ENCODE data around the gene MRPS33. TPM values are rescaled to one million over a fixed set of nuclear protein-coding genes. Genes with fewer than 3 reads are reported as not detected.

MRPS33 gene
- total RNA-seq, 1 donor from 2014 or later: 50.8 TPM

- Mint-ChIP-seq H3K4me3 (no peak overlapping the region), H3K27me3 (ENCODE audit: low read depth) (no peaks in the 10 kb centered on the region), H3K27ac (ENCODE audit: unreplicated experiment) (no peak overlapping the region), H3K36me3 (ENCODE audit: low read depth) (no peaks in the 10 kb centered on the region), H3K4me1 (no peaks in the 10 kb centered on the region), H3K9me3 (no peaks in the 10 kb centered on the region)
- TF ChIP-seq, protein P1, sequence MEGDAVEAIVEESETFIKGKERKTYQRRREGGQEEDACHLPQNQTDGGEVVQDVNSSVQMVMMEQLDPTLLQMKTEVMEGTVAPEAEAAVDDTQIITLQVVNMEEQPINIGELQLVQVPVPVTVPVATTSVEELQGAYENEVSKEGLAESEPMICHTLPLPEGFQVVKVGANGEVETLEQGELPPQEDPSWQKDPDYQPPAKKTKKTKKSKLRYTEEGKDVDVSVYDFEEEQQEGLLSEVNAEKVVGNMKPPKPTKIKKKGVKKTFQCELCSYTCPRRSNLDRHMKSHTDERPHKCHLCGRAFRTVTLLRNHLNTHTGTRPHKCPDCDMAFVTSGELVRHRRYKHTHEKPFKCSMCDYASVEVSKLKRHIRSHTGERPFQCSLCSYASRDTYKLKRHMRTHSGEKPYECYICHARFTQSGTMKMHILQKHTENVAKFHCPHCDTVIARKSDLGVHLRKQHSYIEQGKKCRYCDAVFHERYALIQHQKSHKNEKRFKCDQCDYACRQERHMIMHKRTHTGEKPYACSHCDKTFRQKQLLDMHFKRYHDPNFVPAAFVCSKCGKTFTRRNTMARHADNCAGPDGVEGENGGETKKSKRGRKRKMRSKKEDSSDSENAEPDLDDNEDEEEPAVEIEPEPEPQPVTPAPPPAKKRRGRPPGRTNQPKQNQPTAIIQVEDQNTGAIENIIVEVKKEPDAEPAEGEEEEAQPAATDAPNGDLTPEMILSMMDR (conservative IDR thresholded peaks at IDR 0.05): no peak
- no peak for DNase-seq (ENCODE audit: low read depth, low spot score)
Observed at GRCh38 chr7:140990193-140990962, 24.4 kb downstream of the MRPS33 start.

- Mint-ChIP-seq H3K36me3 (ENCODE audit: low read depth) (no peaks in the 10 kb centered on the region), H3K9me3 (no peaks in the 10 kb centered on the region), H3K4me3 (no peak overlapping the region), H3K27ac (ENCODE audit: unreplicated experiment) (no peak overlapping the region), H3K4me1 (no peaks in the 10 kb centered on the region), H3K27me3 (ENCODE audit: low read depth) (no peaks in the 10 kb centered on the region)
- DNase-seq (ENCODE audit: low read depth, low spot score): no peak
- TF ChIP-seq, protein P1 (conservative IDR thresholded peaks at IDR 0.05): no peak
Observed at GRCh38 chr7:140989068-140989467, 25.7 kb downstream of the MRPS33 start.

- Mint-ChIP-seq H3K4me1 (no peaks in the 10 kb centered on the region), H3K4me3 (no peak overlapping the region), H3K27me3 (ENCODE audit: low read depth) (peaks cover 13% of the 10 kb centered on the region), H3K36me3 (ENCODE audit: low read depth) (no peaks in the 10 kb centered on the region), H3K27ac (ENCODE audit: unreplicated experiment) (no peak overlapping the region), H3K9me3 (no peaks in the 10 kb centered on the region)
- no peak for DNase-seq (ENCODE audit: low read depth, low spot score)
- TF ChIP-seq, protein P1 (conservative IDR thresholded peaks at IDR 0.05): peak; percentile 55
Observed at GRCh38 chr7:140983802-140984201, 30.9 kb downstream of the MRPS33 start.

- Mint-ChIP-seq H3K4me1 (no peaks in the 10 kb centered on the region), H3K27ac (ENCODE audit: unreplicated experiment) (no peak overlapping the region), H3K4me3 (no peak overlapping the region), H3K9me3 (no peaks in the 10 kb centered on the region), H3K36me3 (ENCODE audit: low read depth) (no peaks in the 10 kb centered on the region), H3K27me3 (ENCODE audit: low read depth) (peaks cover 13% of the 10 kb centered on the region)
- TF ChIP-seq, protein P1 (conservative IDR thresholded peaks at IDR 0.05): no peak
- no peak for DNase-seq (ENCODE audit: low read depth, low spot score)
Observed at GRCh38 chr7:140982508-140982907, 32.2 kb downstream of the MRPS33 start.

DNA sequence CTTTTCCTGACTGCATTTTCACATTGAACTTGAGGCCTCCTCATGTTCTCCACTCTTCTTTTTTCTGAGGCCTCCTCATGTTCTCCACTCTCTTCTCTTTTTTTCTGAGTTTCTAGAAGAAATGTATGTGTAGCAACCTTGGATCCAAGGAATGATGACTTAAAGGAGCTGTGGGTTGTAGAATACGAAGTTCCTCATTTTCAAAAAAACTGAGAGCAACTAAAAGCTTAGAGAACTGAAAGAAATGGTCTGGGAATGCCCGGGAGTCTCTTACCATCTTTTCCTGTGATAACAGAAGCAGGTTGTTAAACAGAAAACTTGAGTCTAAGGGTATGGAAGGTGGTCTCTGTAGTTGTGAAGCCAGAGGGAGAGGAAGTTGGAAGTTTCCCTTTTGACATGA, 32.8 kb downstream of the MRPS33 start:
- H3K36me3 Mint-ChIP-seq (ENCODE audit: low read depth): no peaks in the 10 kb centered on the region
- TF ChIP-seq, protein P1 (conservative IDR thresholded peaks at IDR 0.05): no peak
- no peak overlapping the region for H3K4me3 Mint-ChIP-seq
- H3K27ac Mint-ChIP-seq (ENCODE audit: unreplicated experiment): no peak overlapping the region
- DNase-seq (ENCODE audit: low read depth, low spot score): no peak
- peaks cover 13% of the 10 kb centered on the region for H3K27me3 Mint-ChIP-seq (ENCODE audit: low read depth)
- no peaks in the 10 kb centered on the region for H3K9me3 Mint-ChIP-seq
- H3K4me1 Mint-ChIP-seq: no peaks in the 10 kb centered on the region

Data from neural crest cell (in vitro differentiated cells).